GM18867 (cell line): Measurements from ENCODE around the gene NFYC.

Source experiments
- ATAC-seq: cut with Tn5 transposase; IDR thresholded peaks from one replicate; pipeline ENCODE4 v1.9.1; 2021; ENCODE audit warnings: mild to moderate bottlenecking, moderate library complexity; ENCODE audit not compliant: unreplicated experiment

Gene NFYC

DNA sequence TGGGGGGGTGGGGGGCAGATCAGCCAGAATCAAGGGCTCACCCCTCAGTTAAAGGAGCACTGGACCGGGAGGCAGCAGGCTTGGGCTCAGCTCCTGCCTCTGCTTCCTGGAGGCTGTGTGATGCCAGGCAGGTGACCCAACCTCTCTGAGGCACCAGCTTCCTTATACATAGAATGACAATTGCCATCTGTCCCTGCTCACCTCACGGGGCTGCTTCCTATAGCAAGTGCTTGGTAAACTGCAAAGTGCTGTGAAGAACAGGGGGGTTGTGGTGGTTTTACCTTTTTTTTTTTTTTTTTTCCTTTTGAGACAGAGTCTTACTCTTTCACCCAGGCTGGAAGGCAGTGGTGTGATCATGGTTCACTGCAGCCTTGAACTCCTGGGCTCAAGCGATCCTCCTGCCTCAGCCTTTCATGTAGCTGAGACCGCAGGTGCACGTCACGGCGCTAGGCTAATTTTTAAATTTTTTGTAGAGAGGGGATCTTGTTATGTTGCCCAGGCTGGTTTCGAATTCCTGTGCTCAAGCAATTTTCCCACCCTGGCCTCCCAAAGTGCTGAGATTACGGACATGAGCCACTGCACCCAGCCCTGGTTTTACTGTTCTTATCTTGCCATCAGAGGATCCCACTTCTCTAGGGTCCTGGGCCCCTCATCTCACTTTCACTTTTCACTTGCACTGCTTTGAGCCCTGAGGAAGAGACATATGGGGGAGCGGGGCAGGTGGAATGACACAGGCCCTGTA, 103.6 kb downstream of the NFYC start:
- ATAC-seq: no peak

DNA sequence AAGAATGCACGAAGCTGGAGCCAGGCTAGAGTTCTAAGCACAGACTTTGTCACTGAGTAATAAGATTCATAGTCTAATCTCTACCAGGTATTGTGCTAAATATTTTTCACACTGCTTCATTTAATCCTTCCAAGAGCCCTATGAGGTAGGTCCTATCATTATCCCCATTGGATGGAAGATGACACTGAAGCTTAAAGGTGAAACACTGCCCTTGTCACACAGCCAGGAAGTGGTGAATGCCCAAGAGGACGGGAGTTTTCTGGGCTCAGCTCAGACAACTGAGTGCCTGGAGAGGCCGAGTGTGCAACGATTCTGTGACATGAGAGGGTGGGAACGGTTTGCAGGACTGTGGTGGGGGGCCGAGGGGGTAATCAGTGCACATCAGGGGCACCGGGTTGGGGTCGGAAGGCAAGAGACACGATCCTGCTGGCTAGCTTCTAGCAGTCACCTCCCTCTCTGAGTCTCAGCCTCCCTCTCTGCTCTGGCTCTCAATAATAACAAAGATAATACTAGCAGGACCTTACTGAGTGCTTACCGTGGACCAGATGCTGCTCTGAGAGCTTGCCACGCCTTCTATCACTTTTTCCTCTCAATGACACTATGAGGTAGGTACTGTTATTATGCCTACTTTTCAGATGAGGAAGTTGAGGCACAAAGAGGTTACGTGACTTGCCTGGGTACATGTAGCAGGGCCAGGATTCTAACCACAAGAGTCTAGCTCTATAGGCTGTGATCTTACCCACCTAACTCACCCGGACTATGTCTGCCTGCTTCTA, 104.5 kb downstream of the NFYC start:
- no peak for ATAC-seq

DNA sequence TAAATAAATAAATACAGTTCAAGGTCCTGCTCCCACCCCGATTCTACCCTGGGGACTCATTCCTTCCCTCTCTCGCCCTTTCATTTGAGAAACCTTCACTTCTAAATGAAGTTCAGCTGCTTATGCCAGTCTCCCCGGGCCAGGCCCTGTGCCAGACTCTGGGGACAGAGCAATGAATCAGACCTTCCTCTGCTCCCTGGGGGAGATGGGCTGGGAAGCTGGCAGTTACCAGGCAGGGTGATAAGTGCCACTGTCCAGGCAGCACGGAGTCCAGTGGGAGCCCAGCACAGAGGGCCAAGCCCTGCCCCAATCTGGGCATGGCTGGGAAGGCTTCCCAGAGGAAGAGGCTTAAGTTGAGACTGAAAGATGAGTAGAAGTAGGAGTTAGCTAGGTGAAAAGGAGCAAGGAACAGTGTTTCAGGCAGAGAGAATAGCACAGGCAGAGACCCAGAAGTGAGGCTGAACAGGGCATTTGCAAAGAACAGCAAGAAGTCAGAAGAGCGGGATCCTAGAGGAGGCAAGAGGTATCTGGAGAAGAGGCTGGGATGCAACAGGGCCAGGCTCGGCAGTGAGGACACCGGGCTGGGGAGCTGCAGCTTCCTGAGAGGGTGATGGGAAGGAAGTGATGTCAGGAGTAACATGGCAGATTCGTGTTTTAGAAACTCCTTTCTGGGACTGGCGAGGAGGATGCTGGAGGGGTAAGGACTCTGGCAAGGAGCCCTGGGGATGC, 105.6 kb downstream of the NFYC start:
- no peak for ATAC-seq

DNA sequence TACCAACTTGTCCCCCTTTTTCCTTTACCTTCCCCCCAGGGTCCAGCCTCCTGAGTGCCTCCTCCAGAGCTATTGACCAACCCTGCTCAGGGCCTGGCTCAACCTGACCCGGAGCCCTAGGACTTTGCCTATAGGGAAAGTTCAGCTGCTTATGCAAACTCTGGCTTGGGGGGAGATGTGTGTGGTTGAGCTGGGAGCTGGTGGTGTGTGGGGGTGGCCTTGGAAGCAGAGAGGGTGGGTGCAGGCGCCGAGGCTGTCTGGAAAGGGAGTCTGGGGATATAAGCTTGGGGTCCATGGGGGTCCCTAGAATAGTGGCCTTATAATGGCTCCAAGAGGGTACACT, 106.1 kb downstream of the NFYC start:
- ATAC-seq: no peak

DNA sequence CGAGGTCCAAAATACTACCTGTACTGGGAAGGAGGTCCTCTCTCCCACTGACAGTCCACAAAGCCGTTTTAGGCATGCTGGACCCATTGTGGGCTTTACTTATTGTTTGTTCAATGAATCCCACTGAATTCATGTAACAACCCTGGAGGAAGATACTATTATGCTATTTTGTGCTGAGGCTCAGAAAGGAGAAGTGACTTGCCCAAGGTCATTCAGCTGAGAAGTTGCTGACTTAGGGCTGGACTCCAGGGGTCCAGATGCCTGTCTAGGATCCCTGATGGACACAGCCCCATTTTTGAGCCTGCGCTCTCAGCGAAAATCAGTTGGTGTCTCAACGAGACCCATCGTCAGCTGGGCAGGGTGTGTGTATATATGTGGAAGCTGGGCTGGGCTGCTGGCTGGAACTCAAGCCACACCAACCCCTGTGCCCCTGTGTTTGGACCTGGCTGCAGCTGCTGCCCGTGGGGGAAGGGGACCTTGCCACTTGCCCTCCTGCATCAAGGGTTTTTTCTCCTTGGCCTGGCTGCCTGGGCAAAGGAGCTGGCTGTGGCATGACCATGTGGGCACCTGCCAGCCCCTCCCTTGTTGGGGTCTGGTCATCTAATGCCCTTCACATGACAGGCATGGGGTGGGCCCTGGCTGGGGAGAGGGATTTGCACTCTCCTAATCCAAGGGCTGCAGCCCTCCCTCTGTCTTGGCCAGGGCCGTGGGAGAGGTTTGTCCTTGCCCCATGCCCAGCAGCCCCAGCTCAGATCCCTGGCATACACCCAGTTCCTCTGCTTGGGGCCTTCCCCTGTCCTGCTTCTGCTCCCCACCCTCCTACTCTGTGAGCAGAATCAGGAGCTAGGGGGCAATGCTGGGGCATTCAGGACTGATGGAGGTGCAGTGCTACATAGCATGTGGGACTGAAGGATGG, 107.1 kb downstream of the NFYC start:
- ATAC-seq: no peak

DNA sequence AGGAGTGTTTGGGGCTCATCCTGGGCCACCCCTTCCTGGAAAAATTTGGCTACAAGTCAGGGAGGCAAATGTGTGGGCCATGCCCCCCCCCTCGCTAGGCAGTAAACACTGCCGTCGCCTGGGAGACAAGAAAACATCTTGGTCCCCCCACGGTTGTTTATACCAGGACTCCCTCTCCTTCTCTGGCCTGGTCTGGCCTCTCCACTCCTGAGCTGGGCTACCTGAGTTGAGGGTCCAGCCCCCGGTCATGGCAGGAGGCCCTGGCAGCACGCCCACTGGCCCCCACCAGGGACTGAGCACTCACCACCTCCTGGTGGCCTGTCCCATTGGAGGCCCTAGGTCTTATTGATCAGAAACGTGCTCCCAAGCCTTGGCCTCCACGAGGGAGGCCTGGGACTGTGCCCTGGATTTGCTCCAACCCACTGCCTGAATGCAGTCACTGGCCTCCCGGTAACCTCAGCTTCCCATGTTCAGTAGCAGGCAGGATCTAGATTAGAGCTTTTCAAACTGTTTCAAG, 107.9 kb downstream of the NFYC start:
- ATAC-seq: no peak

DNA sequence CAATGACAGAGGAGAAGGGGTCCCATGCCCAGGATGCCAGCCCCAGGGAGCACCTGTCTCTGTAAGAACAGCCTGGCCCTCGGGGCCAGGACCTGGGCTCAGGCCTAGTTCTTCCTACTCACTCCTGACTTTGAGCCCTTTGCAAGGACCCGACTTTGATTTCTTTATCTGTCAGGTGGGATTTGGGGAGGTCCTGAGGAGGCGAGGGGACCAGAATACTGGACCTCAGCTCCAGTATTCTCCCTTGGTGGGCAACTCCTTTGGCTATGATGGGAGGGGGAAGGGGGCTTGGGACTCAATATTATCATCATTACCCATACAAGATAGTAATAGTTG, 110.2 kb downstream of the NFYC start:
- no peak for ATAC-seq

DNA sequence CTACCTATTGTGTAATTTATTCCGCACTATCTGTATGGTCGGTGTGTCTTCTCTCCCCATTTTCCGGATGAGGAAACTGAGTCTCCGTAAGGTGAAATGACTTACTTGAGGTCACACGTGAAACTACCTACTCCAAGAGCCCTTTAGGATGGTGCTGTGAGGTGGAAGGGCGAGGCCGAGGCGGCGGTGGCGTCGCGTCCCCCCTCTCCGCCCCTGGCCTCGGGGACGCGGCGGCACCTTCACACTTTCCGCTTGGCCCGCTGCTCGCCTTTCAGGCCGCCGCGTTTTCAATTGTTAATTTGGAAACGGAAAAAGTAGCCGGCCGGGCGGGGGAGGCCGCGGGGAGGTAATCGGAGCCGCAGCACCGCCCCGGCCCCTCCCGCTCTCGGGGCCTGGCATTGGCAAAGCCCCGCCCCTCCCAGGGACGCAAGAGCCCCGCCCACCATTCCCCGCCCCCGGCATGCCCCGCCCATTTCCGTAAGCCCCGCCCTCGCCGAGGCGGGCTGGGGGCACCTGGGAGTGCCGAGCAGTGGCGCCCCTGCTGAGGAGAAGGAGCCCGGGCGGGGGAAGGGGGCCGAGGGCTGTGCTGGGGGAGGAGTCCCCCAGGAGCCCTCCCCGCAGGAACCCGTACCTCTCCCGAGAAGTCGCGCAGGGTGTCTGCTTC, 110.7 kb downstream of the NFYC start:
- peak; percentile 62 for ATAC-seq

DNA sequence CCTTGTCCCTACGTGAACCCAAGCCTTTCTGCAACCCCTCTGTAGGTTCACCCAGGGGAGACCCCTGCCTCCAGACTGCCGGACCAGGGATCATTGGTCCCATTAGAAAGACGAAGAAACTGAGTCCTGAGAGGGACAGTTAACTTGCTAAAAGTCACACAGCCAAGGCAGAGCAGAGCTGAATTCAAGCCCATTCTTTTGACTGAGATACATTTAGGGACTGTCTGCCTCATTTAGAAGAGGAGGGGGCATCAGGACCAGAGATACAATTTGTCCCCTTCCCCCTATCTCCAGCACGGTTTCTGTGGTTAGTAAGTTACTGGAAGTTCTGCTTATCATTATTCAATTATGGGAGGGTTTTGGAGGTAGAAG, 111.2 kb downstream of the NFYC start:
- ATAC-seq: no peak

DNA sequence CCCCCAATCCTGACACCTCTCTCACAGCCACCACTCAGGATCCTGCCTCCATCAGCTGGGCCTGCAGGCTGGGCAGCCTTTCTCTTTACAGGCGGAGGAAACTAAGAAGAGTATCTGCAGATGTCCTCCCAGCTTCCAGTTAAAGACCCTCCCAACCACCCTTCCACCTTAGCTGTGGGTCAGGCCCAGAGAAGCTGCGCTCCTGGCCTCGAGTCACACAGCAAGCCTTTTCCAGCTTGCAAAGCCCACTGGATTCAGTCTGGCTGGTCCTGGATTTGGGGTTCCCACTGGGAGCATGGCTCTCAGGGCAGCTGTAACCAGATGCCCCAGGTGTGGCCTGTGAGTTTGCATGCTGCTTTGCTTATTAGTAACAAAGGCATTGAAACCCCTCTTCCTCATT, 111.9 kb downstream of the NFYC start:
- ATAC-seq: no peak

DNA sequence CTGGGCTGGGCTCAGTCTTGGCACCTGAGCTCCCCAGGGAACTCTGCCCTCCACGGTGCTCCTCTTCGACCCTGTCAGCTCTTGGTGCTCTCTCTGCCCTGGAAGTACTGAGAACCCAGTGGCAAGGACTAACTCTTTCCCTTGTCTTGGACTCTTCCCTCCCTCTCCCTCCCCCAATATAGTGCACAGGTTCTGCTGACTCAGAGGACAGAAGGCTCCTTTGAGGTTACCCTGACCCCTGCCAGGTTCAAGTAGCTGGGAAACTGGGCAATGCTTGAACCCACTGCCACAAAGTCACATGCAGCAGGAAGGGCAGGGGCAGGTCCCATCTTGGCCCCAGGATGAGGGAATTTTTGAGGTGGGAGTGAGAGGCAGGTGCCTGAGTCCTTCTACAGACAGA, 112.4 kb downstream of the NFYC start:
- ATAC-seq: no peak

DNA sequence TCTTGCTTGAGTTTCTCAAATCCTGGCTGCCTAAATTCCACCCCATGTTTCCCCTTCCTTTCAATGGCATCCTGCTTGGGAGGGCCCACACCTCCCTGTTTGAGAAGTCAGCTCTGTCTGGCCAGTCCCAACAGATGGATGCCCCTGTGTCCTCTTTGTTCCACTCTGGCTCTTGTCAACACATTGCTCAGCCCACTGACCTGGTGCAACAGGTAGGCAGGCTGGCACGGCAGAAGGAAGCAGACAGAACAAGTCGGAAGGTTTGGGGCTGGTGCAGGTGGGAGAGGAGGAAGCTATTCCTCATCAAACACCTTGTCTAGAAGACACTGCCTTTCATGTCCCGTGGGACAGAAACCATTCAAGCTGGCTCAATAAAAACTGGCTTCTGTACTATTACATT, 114.7 kb downstream of the NFYC start:
- no peak for ATAC-seq

DNA sequence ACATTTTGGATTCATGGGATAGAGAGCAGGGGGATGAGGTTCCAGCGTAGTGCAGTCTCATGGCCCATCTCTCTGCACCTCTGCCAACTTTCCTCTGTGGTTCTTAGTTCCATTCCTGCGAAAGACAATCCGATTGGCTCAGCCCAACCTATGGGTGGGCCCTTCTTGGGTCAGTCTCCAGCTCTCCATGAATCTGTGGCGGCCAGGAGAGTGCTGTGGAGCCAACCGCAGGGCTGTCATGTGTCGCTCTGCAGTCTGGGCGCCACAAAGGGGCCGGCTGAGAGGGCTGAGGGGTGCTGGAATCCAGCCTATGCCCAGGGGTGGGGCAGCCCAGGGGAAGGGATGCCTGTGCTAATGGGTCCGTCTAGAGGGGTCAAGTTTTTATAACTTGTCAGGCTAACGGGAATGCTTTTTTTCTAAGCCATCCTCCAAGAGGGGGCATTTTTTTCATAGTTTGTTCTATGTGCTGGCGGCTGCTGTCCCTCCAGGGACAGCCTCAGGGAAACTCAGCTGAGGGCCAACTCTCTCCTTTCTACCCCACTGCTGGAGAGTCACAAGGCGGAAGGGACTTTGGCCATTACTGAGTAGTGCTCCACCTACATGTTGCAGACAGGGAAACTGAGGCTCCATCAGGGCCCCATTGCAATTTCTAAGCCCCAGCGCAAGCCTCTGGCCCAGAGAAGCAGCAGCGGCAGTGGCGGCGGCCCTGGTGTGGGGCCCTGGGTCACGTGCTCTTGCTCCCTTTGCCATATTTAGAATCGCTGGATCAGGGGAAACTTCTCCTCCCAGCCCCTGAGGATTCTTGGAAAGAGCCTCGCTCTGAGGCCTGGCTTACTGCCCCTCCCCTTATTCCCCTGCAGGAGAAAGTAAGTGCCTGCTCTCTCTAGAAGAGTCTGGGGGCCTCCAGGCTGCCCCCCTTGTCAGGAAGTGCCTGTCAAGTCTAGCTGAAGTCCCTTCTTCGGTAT, 115.5 kb downstream of the NFYC start:
- ATAC-seq: no peak

DNA sequence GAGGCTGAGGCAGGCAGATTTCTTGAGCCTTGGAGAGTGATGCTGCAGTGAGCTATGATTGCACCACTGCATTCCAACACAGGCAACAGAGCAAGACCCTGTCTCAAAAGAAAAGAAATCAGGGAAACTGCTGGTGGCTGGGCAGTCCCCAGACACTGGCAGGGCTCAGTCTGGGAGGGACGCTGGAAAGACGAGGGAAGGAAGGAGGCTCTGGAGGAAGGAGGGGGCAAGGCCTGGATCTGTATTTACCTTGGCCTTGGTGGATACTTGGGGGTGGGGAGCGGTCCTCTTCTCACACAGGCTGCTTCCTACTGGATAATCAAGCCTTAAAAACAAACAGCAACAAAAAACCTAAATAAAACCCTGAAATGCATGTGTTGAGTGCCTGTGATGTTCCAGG, 116.5 kb downstream of the NFYC start:
- no peak for ATAC-seq

DNA sequence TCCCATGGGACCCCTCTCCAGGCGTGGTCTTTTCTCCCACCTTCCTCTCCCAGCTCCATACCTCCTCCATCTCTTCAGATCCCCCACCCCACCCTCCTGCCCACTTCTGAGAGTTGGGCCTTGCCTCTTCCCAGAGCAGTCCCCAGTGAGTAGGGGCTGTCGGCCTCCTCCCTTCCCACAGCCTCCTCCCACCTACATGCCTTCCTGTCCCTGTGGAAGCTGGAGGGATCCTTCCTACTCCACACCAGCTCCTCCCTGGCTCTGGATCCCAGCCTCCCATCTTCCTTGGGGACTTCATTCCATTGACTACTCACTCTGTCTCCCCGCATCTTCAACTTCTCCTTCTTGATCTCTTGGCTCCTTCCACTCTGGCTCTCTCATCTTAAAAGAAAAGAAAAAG, 116.9 kb downstream of the NFYC start:
- no peak for ATAC-seq

DNA sequence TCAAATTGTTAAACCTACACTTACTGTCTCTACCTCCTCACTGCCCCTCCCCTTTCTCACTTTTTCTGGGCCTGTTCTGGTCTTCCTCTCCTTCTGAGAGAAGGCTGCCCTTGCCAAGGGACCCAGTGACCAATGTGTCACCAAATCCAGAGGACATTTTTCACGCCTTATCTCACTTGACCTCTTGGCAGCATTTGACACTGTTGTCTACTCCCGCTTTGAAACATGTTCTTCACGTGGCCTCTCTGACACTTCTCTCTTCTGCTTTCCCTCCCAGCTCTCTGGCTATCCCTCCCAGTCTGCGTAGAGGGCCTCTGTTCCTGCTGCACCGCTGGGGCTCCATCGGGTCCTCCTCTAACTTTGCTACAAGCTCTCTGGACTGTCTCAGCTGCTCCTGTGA, 117.4 kb downstream of the NFYC start:
- ATAC-seq: no peak

DNA sequence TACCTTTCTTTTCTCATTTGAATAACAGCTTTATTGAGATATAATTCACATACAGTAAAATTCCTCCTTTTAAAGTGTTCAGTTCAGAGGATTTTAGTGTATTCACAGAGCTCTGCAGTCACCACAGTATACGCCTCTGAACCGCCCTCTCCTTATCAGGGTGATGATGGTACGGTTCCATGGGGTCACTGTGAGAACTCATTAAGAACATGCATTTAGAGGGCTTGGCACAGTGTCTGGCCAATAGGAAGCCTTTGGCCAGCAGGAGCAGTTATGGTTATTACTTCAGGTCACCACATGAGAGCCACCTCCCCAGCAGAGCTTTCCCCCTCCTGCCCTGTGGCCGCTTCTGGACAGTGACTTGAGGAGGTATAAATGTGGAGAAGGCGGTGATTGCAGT, 119.4 kb downstream of the NFYC start:
- no peak for ATAC-seq

DNA sequence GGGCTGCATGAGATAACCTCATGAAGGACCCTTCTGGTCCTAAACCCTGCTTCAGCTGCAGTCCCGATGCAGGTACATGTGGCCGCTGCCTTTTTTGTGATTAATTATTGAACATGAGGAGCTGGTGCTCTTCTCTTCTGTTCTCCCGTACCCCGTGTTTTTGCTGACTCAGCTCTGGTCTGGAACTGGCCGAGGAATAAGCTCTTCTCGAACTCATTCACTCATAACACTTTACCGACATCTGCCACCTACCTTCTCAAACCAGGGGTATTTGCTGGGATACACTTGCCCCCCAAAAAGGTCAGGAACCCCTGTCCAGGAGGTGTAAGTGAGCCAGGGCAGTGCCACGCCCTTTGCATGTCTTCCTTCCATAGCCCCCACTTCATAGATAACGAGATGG, 123.9 kb downstream of the NFYC start:
- ATAC-seq: no peak

DNA sequence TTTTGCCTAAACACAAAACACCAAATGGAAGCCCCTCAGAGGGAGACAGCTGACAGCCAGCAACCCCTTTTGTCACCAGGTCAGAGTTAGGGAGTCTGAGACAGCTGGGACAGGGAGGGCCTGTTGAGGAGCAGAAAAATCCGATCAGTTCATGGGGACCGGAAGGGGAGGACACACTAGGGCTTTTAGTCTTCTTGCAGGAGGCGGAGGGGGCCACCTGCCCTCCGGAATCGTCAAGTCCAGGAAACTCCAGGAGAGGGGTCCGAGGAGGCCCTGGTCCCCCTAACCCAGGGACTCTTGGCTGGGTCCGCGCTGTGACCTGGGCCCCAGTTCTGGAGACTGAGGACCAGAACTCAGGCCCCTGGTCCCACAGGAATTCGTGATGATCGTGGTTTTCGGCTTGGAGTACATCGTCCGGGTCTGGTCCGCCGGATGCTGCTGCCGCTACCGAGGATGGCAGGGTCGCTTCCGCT, 126.3 kb downstream of the NFYC start:
- no peak for ATAC-seq
